Measurements from ENCODE around the gene CASP2.
"Not testable (repeated sequence)": the region's sequence is repeated elsewhere in the genome, so short reads cannot be mapped to it uniquely, and the experiment has no call there.

The CASP2 gene

DNA sequence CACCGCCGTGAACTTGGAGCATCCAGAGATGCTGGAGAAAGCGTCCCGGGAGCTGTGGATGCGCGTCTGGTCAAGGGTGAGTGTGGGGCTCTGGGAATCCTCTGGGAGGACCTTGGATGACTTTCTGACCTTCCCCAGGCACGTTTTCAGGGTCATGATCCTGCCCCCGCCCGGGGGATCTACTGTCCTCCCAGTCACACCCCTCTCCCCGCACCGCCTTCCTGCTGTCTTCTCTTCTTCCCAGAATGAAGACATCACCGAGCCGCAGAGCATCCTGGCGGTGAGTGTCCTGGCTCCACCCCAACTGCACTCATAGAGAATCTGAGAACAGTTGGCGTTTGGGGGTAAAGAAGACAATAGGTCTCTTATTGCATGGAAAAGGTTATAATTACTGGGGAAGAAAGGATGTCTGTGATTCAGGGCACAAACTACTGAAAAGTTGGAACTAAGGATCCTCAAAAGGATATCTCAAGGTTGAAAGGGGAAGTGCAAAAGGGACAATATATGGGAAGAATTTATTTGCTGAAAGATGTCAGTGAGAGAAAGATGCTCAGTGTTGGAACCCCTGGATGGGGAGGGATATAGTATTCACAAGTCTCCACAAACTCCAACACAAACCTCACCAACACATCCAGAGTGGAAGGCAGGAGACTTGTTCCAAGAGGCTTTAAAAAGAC is 23.0 kb upstream of the CASP2 start:
- DNase-seq = no peak

DNA sequence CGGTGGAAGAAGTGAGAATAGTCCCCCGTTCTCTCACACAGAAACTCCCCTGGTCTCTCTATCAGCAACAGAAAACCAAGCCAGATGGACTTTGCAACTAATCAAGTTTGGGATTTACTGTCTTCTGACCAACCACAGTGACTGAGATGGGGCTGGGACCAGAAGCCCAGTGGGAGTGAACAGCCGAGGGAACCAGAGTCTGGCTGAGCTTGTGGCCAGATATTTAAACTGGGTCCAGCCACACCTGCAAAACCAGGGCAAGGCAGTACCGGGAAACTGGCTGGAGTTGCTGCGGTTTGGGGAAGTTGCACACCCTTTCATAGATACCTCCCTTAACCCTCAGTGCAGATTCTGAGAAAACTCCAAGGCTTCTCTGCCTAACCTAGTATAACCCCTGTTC is 18.9 kb upstream of the CASP2 start:
- no peak for DNase-seq

DNA sequence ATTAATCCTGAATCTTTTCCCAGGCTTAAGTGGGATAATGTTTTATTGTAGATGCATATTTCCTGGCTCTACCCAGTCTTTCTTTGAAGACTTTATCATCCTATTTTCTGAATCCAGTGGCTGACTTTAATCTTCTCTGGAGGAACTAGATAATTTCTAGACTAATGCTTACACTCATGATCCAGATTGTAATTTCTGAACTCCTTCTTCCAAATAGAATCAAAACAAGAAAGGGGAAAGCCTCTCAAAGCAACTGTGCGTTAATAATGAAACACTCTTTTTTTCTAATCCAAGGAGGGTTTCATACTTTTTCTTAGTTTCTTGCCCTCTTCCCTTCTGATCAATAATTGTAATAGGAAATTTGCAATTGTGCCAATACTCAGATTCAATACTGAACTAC is 16.9 kb upstream of the CASP2 start:
- DNase-seq = no peak

DNA sequence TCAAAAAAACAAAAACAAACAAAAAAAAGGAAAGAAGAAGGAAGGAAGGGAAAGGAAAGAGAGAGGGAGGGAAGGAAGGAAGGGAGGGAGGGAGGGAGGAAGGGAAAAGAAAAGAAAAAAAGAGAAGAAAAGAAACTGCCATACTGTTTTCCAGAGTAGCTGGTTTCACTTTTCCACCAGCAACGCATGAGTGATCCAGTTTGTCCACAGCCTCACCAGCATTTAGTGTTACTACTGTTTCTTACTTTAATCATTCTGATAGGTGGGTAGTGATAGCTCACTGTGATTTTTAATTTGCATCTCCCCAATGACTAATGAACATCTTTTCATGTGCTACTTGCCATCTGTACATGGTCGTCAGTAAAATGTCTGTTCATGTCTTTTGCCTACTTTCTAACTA is 15.3 kb upstream of the CASP2 start:
- DNase-seq = no peak

DNA sequence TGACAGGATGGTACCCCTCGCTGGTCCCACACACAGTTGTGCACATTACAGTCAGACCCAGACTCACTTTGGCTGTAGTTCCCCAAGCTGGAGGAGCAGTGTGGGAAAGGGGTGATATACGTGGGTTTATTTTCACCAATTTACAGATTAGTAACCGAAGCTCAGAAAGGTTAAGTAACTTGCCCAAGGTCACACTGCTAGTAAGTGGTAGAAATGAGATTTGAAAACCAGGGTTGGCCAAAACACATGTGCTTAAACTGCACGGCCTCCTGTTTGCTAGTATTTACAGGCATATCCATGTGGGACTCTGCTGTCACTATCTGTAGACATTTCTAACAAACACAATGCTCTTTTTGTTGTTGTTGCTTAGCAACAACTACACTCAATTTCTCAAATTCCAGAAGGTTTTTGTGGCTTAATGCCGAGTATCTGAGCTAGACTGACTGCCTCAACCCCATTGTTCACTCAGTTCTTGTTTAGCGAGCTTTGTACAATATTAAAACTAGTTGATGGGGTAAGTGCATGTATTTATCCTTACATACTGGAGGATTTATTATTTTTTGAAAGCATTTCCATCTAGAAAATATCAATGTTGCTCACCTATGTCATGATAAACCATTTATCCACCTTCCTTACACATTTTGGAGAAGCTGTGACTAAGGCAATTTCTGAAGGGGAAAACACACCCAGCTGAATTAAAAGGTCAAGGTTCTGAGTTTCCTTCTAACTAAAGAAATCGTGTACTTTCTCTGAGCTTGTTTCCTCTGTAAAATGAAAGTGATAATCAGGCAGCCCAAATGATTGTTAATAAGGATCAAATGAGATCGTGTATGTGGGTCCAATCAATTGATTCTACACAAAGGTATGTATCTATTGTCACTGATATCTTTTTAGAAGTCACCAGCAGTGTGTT is 8.7 kb upstream of the CASP2 start:
- peak; percentile 23 for DNase-seq

DNA sequence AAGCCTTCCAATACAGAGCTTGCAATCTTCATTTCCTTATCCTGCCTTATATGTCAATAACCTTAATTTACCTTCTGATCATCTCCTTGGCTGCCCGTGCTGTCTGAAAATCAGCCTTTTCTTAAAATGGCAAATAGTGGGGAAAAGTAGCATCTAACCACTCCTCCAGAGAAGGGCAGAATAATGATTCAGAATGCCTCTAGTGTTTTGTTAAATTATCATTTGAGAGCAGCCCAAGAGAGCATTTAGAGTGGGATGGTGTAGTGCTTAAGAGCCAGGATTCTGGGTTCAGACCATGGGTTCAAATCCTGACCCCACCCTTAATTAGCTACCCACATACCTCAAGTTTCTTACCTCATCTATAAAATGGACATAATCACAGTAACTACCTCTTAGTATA is 8.0 kb upstream of the CASP2 start:
- DNase-seq = no peak

DNA sequence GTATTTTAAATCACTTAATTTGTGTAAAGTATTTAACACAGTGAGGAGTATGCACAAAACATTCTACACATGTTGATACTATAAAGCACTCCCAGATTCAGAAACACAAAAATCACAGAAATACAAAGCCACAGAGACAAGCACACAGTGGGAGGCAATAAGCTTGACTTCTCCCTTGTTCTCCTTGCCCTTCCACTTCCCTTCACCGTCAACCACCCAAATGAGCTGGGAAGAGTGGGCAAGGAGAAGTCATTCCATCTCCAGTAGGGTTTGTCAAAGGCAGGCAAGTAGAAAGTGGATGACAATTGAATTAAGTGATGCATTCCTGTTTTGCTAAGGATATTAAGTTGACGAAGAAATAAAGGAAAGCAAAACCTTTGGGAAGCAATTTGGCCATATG is 7.6 kb upstream of the CASP2 start:
- no peak for DNase-seq

DNA sequence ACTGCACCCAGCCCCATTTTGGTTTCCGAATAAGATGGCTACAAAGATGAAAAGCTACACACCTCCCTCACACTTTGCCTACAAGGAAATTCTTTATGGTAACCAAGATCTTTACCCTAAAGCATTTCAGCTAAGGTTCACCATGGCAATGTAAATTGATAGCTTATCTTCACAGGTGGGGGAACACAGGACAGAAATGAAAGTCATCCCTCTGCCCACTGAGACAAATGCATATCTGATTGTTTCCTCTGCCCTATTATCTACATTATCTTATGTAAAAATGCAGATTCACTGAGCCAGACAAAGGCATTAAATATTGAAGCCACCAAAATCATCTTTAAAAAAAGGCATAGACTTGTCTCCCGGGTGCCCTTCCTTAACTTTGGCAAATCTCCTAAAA is 6.6 kb upstream of the CASP2 start:
- no peak for DNase-seq

DNA sequence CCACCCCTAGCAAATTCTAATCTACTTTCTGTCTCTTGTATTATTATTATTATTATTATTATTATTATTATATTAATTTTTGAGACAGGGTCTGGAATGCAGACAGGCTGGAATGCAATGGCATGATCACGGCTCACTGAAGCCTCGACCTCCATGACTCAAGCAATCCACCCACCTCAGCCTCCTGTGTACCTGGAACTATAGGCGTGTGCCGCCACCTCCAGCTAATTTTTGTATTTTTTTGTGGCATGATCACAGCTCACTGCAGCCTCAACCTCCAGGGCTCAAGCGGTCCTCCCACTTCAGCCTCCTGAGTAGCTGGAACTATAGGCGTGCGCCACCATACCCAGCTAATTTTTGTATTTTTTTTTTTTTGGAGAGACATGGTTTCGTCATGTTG is 6.0 kb upstream of the CASP2 start:
- no peak for DNase-seq

DNA sequence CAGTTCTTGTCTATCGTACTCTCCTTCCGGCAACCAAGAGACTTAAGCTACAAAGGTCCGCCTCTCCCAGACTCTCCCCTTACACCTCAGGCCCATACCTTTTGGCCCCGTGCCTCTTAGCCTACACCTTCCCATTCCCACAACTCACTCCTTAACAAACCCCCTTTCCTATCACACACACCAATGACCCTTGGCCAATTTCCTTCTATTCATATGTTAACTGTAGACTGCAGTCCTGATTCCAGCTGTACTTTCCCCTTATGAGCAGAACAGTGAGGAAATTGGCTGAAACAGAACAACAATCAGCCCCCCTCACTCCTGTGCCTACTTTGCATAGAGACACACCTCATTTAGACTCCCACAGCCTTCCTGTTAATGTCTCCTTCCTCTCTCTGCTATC is 4.8 kb upstream of the CASP2 start:
- no peak for DNase-seq

DNA sequence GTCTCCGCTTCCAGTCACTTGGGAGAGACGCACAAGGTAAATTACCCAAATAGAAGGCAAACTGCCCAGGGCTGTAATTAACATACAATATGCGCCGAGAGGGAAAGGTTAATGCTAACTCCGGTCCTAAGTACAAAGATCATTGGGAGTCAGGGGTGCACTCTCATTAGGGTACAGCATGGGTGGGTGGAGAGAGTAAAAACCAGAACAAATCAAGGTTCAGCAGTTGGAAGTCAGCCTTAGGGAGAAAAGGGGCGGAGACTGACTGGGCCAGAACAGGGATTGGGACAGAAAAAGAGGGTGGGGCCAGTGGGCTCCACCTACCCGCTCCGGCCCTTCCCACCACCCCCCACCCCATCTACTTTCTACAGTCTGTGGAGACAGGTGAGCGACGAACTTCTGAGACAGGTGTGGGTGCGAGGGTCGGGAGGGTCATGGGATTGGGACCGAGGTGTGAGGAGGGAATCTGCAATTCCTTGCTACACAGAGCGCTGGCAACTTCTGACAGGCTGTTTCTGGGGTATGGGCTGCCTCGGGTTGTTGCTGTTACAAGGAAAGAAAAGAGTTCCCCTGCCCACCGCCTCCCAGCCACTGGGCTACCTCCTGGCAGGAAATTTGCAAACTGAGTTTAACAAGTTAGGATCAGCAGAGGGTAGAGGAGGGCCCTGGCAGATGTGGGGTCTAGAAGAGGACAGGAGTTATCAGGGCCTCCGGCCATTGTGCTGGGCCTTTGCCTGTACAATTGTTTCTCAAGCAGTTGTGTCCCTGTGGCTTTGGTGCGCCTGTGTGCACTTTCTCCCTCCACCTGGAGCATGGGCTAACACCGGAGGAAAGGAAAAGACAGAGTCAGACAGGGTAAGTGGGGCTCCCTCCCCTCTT is 3.3 kb upstream of the CASP2 start, which contains the start of gene TMEM139:
TSS of gene TMEM139 (plus strand) at position 368 of the 879 bp plus-strand sequence. CDS start 1,000 bp downstream, outside the sequence.
- DNase-seq = no peak

DNA sequence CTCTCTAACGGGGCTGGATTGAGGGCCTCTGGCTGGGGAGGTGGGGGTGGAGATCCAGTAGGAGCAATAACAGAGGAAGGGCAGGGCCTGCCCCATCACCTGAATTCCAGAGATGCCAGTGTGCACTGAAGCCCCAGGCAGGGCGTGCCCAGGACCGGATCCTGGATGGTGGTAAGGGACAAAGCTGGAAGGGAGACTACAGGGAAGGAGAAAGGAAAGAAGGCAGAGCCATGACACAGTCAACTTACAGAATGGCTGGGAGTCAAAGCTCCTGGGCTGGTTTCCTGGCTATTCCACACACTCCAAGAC is 2.7 kb upstream of the CASP2 start:
- DNase-seq = peak; percentile 18

DNA sequence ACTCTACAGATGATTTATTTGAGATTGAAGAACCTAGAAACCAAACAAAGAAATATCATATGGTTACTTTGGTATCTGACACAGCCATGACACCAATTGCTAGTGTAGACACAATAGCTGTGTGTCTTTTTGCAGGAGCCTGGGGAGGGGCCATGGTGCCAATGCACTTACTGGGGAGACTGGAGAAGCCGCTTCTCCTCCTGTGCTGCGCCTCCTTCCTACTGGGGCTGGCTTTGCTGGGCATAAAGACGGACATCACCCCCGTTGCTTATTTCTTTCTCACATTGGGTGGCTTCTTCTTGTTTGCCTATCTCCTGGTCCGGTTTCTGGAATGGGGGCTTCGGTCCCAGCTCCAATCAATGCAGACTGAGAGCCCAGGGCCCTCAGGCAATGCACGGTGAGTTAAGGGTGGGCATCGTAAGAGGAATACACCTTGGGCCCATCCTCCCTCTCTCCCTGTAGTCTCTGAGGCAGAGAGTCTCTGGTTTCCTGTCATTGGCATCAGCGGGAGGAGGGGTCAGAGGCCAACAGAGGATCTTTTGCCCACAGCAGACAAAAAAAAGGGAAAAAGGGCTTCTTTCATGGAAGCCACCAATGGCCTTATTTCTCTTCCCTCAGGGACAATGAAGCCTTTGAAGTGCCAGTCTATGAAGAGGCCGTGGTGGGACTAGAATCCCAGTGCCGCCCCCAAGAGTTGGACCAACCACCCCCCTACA is 2.2 kb upstream of the CASP2 start:
- DNase-seq = no peak

DNA sequence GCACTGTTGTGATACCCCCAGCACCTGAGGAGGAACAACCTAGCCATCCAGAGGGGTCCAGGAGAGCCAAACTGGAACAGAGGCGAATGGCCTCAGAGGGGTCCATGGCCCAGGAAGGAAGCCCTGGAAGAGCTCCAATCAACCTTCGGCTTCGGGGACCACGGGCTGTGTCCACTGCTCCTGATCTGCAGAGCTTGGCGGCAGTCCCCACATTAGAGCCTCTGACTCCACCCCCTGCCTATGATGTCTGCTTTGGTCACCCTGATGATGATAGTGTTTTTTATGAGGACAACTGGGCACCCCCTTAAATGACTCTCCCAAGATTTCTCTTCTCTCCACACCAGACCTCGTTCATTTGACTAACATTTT is 1.6 kb upstream of the CASP2 start:
- DNase-seq = no peak

DNA sequence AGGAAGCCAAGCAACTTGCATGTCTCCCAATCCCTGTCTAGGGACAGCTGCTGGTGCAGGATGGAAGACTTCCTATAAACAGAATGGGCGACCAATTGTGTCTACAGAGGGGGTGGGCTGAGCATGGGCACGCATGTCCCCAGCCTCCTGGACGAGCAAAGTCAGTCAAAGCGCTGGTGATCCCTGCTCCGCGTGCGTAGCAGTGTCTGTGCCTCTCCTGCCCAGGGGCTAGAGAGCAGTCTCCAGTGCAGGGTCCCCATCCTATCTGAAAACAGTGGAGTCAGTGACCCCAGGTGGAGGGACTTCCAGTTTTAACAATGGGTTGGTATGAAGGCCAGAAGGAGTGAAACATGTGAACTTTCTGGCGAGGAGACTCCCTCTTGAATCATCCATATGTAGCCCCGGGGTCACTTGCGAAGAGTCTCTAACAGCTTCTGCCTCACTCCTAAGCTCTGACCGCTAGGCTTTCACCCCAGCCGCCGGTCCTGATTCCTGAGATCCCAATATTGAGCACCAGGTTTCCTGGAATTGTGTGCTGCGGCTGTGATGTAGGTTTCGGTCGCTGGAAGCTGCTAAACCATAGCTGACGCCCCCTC is 714 bp upstream of the CASP2 start:
- DNase-seq = no peak

DNA sequence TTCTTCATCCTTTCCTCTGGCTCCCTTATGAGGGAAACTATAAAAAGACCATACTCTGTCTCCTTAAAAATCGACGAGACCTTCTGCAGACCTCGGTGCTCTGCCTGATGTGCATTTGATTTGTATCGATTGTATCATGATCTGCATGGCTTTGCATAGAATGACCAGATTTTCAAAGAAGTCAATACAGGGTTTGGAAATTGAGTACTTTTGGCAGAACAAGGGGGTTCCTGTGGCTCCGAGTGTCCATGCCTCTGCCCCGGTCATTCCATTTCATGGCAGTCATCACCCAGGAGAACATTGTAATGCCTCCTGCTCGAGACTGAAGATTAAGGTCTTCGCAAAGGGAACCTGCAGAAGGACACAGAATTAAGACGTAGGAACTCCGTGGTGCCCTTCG is 685 bp downstream of the CASP2 start:
- no peak for DNase-seq

DNA sequence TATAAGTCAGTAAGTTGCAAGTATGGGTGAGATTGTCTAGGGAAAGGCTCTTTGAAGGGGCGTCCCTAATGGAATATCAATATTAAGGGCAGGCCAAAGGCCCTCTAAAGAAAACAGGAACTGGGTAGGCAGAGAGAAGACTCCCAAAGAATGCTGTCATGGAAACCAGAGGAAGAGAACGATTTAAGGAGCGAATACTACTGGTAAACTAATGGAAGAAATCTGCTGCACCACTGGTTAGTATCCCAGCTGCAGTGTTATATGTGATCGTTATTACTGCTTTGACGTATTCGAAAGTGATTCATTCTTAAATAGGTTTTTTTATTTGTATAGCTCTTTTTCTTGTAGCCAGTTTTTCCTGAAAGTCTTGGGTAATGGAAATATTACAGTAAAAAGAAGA is 1.3 kb downstream of the CASP2 start:
- DNase-seq = no peak

DNA sequence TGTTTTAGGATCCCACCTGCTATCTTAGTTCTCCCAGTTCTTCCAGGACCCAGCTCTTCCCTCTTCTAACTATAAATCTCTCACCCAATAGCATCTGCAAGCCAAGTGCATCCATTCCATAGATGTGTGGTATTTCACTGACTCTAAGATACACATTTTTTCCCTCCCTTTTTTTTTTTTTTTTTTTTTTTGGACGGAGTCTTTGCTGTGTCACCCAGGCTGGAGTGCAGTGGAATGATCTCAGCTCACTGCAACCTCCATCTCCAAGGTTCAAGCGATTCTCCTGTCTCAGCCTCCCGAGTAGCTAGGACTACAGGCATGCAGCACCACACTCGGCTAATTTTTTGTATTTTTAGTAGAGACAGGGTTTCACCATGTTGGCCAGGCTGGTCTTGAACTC is 1.7 kb downstream of the CASP2 start:
- DNase-seq = not testable (repeated sequence)

DNA sequence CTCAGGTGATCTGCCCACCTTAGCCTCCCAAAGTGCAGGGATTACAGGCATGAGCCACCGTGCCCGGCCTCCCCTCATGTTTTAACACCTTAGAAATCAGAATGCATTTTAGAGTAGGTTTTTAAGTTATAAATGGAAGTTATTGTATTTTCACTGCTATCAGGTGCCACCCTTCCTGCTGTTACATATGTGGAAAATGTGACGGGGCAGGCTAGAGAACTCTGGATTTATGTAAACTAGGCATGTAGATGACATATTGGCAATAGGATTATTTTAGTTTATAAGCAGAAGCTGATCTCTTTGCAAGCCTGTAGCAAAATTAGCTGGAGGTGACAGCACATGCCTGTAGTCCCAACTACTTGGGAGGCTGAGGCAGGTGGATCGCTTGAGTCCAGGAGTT is 2.1 kb downstream of the CASP2 start:
- DNase-seq = no peak

DNA sequence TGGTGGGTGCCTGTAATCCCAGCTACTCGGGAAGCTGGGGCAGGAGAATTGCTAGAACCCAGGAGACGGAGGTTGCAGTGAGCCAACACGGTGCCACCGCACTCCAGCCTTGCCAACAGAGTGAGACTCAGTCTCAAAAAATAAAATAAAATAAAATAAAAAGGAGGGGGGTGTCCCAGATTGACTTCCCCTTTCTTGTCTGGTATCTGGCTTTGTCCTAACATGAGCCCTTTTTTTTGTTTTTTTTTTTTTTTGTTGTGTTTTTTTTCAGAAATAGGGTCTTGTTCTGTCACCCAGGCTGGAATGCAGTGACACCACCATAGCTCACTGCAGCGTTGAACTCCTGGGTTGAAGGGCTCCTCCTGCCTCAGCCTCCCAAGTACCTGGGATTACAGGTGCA is 4.7 kb downstream of the CASP2 start:
- DNase-seq = no peak

DNA sequence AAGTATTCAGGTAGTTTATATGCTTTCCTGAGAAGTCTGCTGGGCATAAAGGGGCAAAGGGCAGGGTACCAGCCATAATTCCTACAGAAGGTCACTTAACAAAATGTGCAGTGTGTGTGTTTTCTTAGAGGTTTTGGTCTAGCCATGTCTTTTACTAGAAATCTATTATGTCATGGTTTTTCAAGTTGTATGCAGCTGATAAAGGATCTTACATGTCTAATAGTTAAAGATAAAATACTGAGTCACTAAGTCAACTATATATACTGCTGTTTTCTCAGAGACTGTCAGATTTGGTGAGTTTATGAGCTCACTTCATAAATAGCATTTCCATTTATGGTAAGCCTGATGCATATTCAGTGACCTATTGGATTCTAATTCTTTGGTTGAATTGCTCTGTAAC is 7.7 kb downstream of the CASP2 start:
- no peak for DNase-seq

DNA sequence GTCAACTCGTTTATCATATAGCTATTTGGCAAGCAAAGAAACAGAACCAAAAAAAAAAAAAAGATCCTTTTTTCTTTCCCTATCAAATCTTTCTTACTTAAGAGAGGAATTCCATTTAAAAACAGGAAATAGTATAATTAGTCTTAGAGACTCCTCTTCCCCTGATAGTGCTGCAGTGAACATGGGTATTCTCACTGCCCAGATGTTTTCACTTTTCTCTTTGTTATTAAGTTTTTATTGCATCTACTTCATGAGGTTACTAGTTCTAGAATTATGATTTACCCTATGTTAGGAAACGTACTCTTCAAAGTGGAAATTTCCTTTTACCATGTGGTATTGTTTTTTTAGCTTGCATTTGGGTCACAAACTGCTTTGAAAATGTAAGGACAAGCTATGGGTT is 8.5 kb downstream of the CASP2 start:
- no peak for DNase-seq

DNA sequence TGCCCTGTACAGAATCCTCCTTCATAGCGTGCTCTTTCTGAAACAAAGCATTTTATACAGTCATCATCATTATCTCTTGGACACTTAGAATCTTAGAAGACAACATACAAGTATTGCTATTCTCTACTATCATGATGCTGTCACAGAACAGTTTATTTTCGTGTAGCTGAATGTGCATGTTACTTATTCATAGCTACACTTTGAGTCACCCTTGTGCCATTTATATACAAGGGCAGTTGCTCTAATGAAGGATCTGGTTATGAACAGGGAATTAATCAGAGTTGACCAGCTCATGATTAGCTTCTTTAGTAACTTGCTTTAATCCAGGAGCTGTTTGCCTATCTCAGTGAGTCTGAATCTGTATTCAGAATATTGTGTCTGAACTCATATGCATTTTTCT is 11.2 kb downstream of the CASP2 start:
- DNase-seq = no peak

All from NCI-H226 (cell line).